ENCODE results near the gene C5orf58.

DNA sequence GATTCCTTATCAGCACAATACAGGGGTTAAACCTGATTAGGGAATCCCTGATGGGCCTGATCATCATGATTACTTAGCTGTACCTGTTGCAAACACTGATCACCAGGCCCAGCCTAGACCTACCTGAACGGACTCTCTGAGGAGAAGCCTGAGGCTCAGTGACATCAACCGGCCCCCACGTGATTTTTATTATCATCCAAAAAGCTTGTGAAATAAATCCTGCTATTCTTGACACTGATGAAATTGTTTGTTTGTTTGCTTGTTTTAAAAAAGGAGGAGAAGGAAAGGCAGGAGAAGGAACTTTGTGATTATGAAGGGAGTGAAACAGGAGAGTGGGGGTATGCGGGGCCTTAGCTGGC, 46.7 kb downstream of the C5orf58 start:
- TF ChIP-seq, protein P1, sequence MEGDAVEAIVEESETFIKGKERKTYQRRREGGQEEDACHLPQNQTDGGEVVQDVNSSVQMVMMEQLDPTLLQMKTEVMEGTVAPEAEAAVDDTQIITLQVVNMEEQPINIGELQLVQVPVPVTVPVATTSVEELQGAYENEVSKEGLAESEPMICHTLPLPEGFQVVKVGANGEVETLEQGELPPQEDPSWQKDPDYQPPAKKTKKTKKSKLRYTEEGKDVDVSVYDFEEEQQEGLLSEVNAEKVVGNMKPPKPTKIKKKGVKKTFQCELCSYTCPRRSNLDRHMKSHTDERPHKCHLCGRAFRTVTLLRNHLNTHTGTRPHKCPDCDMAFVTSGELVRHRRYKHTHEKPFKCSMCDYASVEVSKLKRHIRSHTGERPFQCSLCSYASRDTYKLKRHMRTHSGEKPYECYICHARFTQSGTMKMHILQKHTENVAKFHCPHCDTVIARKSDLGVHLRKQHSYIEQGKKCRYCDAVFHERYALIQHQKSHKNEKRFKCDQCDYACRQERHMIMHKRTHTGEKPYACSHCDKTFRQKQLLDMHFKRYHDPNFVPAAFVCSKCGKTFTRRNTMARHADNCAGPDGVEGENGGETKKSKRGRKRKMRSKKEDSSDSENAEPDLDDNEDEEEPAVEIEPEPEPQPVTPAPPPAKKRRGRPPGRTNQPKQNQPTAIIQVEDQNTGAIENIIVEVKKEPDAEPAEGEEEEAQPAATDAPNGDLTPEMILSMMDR (conservative IDR thresholded peaks at IDR 0.05; ENCODE audit: low read length), result no peak
- no peak for TF ChIP-seq EZH2phosphoT487 (IDR thresholded peaks at IDR 0.05; ENCODE audit: borderline replicate concordance)

All from Loucy (cell line).